ENCODE data around the gene CAB39. TPM values are rescaled to one million over a fixed set of nuclear protein-coding genes. Genes with fewer than 3 reads are reported as not detected.

CAB39 gene
- total RNA-seq, 1 experiment from 2014 or later, result 39.9 TPM

GRCh38 chr2:230809015-230809414, 96.4 kb downstream of the CAB39 start:
- H3K9me3 ChIP-seq (ENCODE audit: control insufficient read depth, insufficient read depth, low read depth, low read length), result no peaks in the 10 kb centered on the region
- CTCF ChIA-PET, result interaction anchor here (1.0 kb wide), 1 partner anchor 11 kb away, joined by 5 read pairs; no protein-coding TSS in a partner anchor
- no peak overlapping the region for H3K27ac ChIP-seq (ENCODE audit: low read length)
- in situ Hi-C loops (cut with HindIII; ENCODE audit: low pct_unique_long_range_greater_than_20kb, low sequenced_read_pairs), result no loop called here
- POLR2A ChIA-PET, result no interaction called here
- no peak for TF ChIP-seq REST (IDR thresholded peaks at IDR 0.05; ENCODE audit: insufficient read depth in 1 of 2, low read depth in 2 of 2, low read length in 1 of 2)
- TF ChIP-seq SIN3A (IDR thresholded peaks at IDR 0.05; ENCODE audit: borderline replicate concordance, insufficient read depth, low read depth, low read length), result no peak
- no peak for TF ChIP-seq CTCF (IDR thresholded peaks at IDR 0.05)
- no peak for TF ChIP-seq TCF7L2 (IDR thresholded peaks at IDR 0.05; ENCODE audit: low read depth, low read length)
- TF ChIP-seq POLR2AphosphoS5 (IDR thresholded peaks at IDR 0.05; ENCODE audit: low read depth, low read length), result no peak
- no peaks in the 10 kb centered on the region for H3K4me1 ChIP-seq (ENCODE audit: control insufficient read depth, insufficient read depth, low read length)
- no TSS peak for BruUV-seq (replicated peaks)
- intact Hi-C loops (cut with micrococcal nuclease; ENCODE audit: unreplicated experiment), result no loop called here
- no peaks in the 10 kb centered on the region for H3K27me3 ChIP-seq (ENCODE audit: control insufficient read depth, insufficient read depth, low read length)
- ATAC-seq (no peak), DNase-seq (ENCODE audit: low read depth, low spot score) (no peak)
- H3K36me3 ChIP-seq (ENCODE audit: control insufficient read depth, insufficient read depth, low read length), result no peaks in the 10 kb centered on the region
- H3K4me3 ChIP-seq (ENCODE audit: low read depth in 2 of 2, low read length in 2 of 2), result no peak overlapping the region

GRCh38 chr2:230809677-230810251, 97.1 kb downstream of the CAB39 start:
- no peaks in the 10 kb centered on the region for H3K27me3 ChIP-seq (ENCODE audit: control insufficient read depth, insufficient read depth, low read length)
- CTCF ChIA-PET, result interaction anchor here (1.0 to 1.4 kb wide), 2 partner anchors 12 to 29 kb away, joined by 5 to 11 read pairs; no protein-coding TSS in a partner anchor
- H3K36me3 ChIP-seq (ENCODE audit: control insufficient read depth, insufficient read depth, low read length), result no peaks in the 10 kb centered on the region
- TF ChIP-seq TCF7L2 (IDR thresholded peaks at IDR 0.05; ENCODE audit: low read depth, low read length) (no peak), CTCF (IDR thresholded peaks at IDR 0.05) (peak; percentile 45; the same call in 1 of the 2 replicates), SIN3A (IDR thresholded peaks at IDR 0.05; ENCODE audit: borderline replicate concordance, insufficient read depth, low read depth, low read length) (no peak)
- in situ Hi-C loops (cut with HindIII; ENCODE audit: low pct_unique_long_range_greater_than_20kb, low sequenced_read_pairs) (no loop called here), intact Hi-C loops (cut with micrococcal nuclease; ENCODE audit: unreplicated experiment) (no loop called here)
- no peaks in the 10 kb centered on the region for H3K9me3 ChIP-seq (ENCODE audit: control insufficient read depth, insufficient read depth, low read depth, low read length)
- POLR2A ChIA-PET, result no interaction called here
- H3K4me3 ChIP-seq (ENCODE audit: low read depth in 2 of 2, low read length in 2 of 2), result no peak overlapping the region
- no TSS peak for BruUV-seq (replicated peaks)
- H3K4me1 ChIP-seq (ENCODE audit: control insufficient read depth, insufficient read depth, low read length), result no peaks in the 10 kb centered on the region
- ATAC-seq (no peak), DNase-seq (ENCODE audit: low read depth, low spot score) (no peak)
- no peak overlapping the region for H3K27ac ChIP-seq (ENCODE audit: low read length)
